PFSK-1 (cell line): ENCODE results near the gene FGFBP2.

ENCODE experiments used
- FOXP2 ChIP-seq: optimal IDR thresholded peaks from 2 replicates; pipeline ENCODE3; 2011; ENCODE audit warnings: borderline replicate concordance, control low read depth, inconsistent platforms; ENCODE audit not compliant: insufficient read depth; ENCODE audit errors: extremely low read length, extremely low read depth
- POLR2AphosphoS5 ChIP-seq: IDR thresholded peaks from 2 replicates; pipeline ENCODE4 v1.6.1; 2012; ENCODE audit warnings: low read depth, mild to moderate bottlenecking, control low read depth, low read length, moderate library complexity
- SIN3A ChIP-seq: IDR thresholded peaks from 2 replicates; pipeline ENCODE4 v1.6.1; 2012; ENCODE audit warnings: mild to moderate bottlenecking, low read length, moderate library complexity, borderline replicate concordance; ENCODE audit not compliant: insufficient read depth
- TAF1 ChIP-seq: IDR thresholded peaks from 2 replicates; pipeline ENCODE4 v1.6.1; 2012; ENCODE audit warnings: low read length, control low read depth, borderline replicate concordance; ENCODE audit not compliant: insufficient read depth
- TF ChIP-seq, protein P1 (sequence below), 2 experiments: IDR thresholded peaks; 2 replicates each; pipeline versions ENCODE4 v1.6.1 to v1.8.0; 2011 to 2012; ENCODE audit warnings: low read depth in 2 of 2, low read length in 2 of 2, control low read depth in 1 of 2, inconsistent platforms in 1 of 2, mild to moderate bottlenecking in 1 of 2, moderate library complexity in 1 of 2; ENCODE audit not compliant: insufficient read depth in 1 of 2

Gene FGFBP2

GRCh38 chr4:15971068-15971801 lies 8.3 kb upstream of the FGFBP2 start:
- TF ChIP-seq, protein P1, sequence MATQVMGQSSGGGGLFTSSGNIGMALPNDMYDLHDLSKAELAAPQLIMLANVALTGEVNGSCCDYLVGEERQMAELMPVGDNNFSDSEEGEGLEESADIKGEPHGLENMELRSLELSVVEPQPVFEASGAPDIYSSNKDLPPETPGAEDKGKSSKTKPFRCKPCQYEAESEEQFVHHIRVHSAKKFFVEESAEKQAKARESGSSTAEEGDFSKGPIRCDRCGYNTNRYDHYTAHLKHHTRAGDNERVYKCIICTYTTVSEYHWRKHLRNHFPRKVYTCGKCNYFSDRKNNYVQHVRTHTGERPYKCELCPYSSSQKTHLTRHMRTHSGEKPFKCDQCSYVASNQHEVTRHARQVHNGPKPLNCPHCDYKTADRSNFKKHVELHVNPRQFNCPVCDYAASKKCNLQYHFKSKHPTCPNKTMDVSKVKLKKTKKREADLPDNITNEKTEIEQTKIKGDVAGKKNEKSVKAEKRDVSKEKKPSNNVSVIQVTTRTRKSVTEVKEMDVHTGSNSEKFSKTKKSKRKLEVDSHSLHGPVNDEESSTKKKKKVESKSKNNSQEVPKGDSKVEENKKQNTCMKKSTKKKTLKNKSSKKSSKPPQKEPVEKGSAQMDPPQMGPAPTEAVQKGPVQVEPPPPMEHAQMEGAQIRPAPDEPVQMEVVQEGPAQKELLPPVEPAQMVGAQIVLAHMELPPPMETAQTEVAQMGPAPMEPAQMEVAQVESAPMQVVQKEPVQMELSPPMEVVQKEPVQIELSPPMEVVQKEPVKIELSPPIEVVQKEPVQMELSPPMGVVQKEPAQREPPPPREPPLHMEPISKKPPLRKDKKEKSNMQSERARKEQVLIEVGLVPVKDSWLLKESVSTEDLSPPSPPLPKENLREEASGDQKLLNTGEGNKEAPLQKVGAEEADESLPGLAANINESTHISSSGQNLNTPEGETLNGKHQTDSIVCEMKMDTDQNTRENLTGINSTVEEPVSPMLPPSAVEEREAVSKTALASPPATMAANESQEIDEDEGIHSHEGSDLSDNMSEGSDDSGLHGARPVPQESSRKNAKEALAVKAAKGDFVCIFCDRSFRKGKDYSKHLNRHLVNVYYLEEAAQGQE (IDR thresholded peaks at IDR 0.05; ENCODE audit: insufficient read depth in 1 of 2, low read depth in 2 of 2, low read length in 2 of 2), result no peak
- TF ChIP-seq FOXP2 (no peak), SIN3A (no peak), TAF1 (no peak), POLR2AphosphoS5 (no peak)

DNA sequence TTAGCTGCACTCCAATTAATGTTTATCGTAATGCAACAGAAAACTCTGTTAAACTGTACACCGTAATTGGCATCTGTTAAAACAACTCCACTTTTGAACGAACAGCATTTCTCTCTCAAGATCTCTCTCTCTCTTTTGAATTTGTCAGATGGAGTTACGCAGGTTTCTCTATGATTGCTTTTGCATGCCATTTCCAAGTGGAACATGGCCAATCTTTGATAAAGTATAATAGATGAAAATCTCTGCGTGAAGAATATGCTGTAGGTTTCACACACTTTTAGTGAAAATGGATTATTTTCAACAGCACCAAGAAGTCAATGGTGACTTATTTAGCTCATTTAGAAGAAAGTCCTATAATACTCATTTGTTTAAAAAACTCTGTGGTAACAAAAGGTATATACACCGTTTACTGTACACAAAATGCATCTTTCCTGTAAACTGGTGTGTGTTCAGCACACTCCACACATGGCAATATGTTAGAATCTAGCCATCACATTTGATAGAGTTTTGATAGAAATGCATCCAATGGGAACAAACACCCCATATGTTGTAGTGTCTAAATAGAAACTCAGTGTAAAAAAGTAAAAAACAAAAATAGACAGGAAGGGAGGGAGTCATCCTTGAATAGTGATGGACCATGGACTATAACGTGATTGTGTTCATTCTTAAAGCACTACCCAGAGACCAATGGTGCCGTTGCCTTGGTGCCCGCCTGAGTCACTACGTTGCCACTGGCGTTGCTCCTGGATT lies 5.8 kb upstream of the FGFBP2 start:
- TF ChIP-seq TAF1 (no peak), SIN3A (no peak), POLR2AphosphoS5 (no peak), FOXP2 (no peak)
- TF ChIP-seq, protein P1 (IDR thresholded peaks at IDR 0.05; ENCODE audit: insufficient read depth in 1 of 2, low read depth in 2 of 2, low read length in 2 of 2), result no peak

DNA sequence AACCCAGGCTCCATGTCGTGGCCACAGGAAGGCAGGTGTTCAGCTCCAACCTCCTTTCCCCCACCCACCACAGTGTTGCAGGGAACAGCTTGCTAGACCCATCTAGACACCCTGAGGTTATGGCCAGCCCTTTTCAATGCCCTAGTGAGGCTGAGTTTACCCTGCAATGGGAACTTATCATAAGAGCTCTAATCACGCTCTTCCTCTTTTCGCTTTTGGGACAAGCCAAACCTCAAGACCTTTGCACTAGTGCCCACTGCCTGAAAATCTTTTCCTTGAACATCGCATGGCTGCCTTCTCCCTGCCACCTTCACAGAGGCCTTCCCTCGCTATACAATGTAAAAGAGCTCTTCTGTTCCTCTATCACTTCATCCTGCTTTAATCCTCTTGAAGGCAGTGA lies 2.4 kb upstream of the FGFBP2 start:
- TF ChIP-seq TAF1 (no peak), POLR2AphosphoS5 (no peak), SIN3A (no peak), FOXP2 (no peak)
- TF ChIP-seq, protein P1 (IDR thresholded peaks at IDR 0.05; ENCODE audit: insufficient read depth in 1 of 2, low read depth in 2 of 2, low read length in 2 of 2), result no peak

DNA sequence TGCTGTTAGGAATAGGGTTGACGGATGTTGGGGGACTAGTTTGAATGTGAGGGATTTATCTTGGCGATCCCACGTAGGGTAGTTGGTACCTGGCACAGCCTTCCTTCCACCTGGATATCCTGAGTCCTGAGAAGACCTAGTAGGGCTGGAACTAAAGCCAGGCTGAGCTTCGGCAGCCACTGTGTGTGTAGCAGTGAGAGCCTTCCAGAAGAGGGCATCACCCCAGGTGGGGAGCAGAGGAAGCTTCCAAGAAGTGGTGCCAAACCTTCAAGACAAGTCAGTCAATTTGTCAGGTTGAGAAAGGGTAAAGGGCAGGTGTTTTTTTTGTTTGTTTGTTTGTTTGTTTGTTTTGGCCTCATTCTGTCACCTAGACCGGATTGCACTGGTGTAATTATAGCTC lies 1.2 kb upstream of the FGFBP2 start:
- TF ChIP-seq, protein P1 (IDR thresholded peaks at IDR 0.05; ENCODE audit: insufficient read depth in 1 of 2, low read depth in 2 of 2, low read length in 2 of 2), result no peak
- TF ChIP-seq TAF1 (no peak), POLR2AphosphoS5 (no peak), SIN3A (no peak), FOXP2 (no peak)

DNA sequence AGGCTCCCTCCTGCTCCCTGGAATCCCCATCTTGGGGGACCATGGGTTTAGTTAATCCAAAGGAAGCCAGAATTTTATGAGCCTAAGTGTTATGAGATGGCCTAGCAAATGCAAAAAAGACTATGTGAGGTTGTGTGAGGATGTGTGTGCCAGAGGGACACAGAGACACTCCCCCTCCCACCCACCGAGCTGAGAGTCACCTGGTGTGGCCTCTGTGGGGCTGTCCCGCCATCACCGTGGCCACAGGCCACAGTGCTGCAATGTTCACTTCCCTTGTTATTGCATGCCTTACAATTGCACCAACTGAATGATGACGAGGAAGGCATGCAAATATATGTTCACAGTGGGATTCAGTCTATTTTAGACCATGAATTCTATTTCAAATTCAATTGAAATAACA lies 601 bp upstream of the FGFBP2 start:
- no peak for TF ChIP-seq FOXP2
- no peak for TF ChIP-seq POLR2AphosphoS5
- no peak for TF ChIP-seq TAF1
- TF ChIP-seq, protein P1 (IDR thresholded peaks at IDR 0.05; ENCODE audit: insufficient read depth in 1 of 2, low read depth in 2 of 2, low read length in 2 of 2), result no peak
